ENCODE data around the gene ZNF646. TPM values are rescaled to one million over a fixed set of nuclear protein-coding genes. Genes with fewer than 3 reads are reported as not detected.

ZNF646 gene
- total RNA-seq, 6 donors from 2014 or later = 16.7 to 40.9 (median 23.2) TPM

- WGBS, 2 donors = 91 to 93% methylated on average over 2 of the region's 2 CpGs
- Histone ChIP-seq H3K9me3 (no peaks in the 10 kb centered on the region), H3K27ac (peak overlapping the region; percentile 60 to 84 (median 66)), H3K27me3 (no peaks in the 10 kb centered on the region), H3K4me1 (peaks cover 16 to 54% (median 23%) of the 10 kb centered on the region in 4 donors), H3K4me3 (no peak overlapping the region), H3K36me3 (peaks cover 11 to 39% (median 30%) of the 10 kb centered on the region in 4 donors)
- no peak for DNase-seq
- ATAC-seq (ENCODE audit: low FRiP score in 2 of 2) = no peak
- TF ChIP-seq EP300 (IDR thresholded peaks at IDR 0.05) = no peak
- TF ChIP-seq CTCF (IDR thresholded peaks at IDR 0.05) = no peak
- TF ChIP-seq POLR2AphosphoS5 (IDR thresholded peaks at IDR 0.05) = no peak
- no peak for TF ChIP-seq POLR2A (IDR thresholded peaks at IDR 0.05)
Observed at GRCh38 chr16:31112711-31113110, 38.5 kb downstream of the ZNF646 start.

GRCh38 chr16:31113121-31114120, 39.2 kb downstream of the ZNF646 start:
- H3K36me3 ChIP-seq = peaks cover 11 to 39% (median 30%) of the 10 kb centered on the region in 4 donors
- H3K4me1 ChIP-seq = peaks cover 21 to 53% (median 25%) of the 10 kb centered on the region in 4 donors
- H3K27ac ChIP-seq = peak overlapping the region; percentile 60 to 84 (median 66)
- peak in 1 of 2 donors; percentile 65 for DNase-seq
- no peak for ATAC-seq (ENCODE audit: low FRiP score in 2 of 2)
- H3K27me3 ChIP-seq = no peaks in the 10 kb centered on the region
- no peak overlapping the region for H3K4me3 ChIP-seq
- WGBS, 2 donors = 59 to 70% methylated on average over 5 of the region's 5 CpGs
- H3K9me3 ChIP-seq = no peaks in the 10 kb centered on the region
- no peak for TF ChIP-seq POLR2AphosphoS5 (IDR thresholded peaks at IDR 0.05)
- TF ChIP-seq EP300 (IDR thresholded peaks at IDR 0.05) = no peak
- no peak for TF ChIP-seq CTCF (IDR thresholded peaks at IDR 0.05)
- TF ChIP-seq POLR2A (IDR thresholded peaks at IDR 0.05) = no peak

GRCh38 chr16:31114468-31114867, 40.2 kb downstream of the ZNF646 start:
- Histone ChIP-seq H3K27ac (peak overlapping the region in 3 of 4 donors; percentile 60 to 84 (median 64)), H3K4me1 (peaks cover 21 to 53% (median 28%) of the 10 kb centered on the region in 4 donors), H3K4me3 (no peak overlapping the region), H3K36me3 (peaks cover 11 to 42% (median 32%) of the 10 kb centered on the region in 4 donors), H3K9me3 (no peaks in the 10 kb centered on the region), H3K27me3 (no peaks in the 10 kb centered on the region)
- DNase-seq = no peak
- WGBS, 2 donors = 80 to 83% methylated on average over 8 of the region's 8 CpGs
- TF ChIP-seq POLR2AphosphoS5 (IDR thresholded peaks at IDR 0.05) (no peak), CTCF (IDR thresholded peaks at IDR 0.05) (no peak), EP300 (IDR thresholded peaks at IDR 0.05) (no peak), POLR2A (IDR thresholded peaks at IDR 0.05) (no peak)
- ATAC-seq (ENCODE audit: low FRiP score in 2 of 2) = no peak

GRCh38 chr16:31117384-31118222, 43.4 kb downstream of the ZNF646 start, which contains the start of gene KAT8:
Gene KAT8 (plus strand): TSS chr16:31117664. CDS start chr16:31117682, 18 bp downstream.
- TF ChIP-seq EP300 (IDR thresholded peaks at IDR 0.05) (peak in 3 of 4 donors; percentile 26 to 71 (median 46)), POLR2AphosphoS5 (IDR thresholded peaks at IDR 0.05) (peak; percentile 94 to 97), CTCF (IDR thresholded peaks at IDR 0.05) (peak in 2 of 6 experiments; percentile 7 to 16), POLR2A (IDR thresholded peaks at IDR 0.05) (peak in 3 of 4 donors; percentile 53 to 95 (median 93))
- DNase-seq (peak; percentile 98 to 99), ATAC-seq (ENCODE audit: low FRiP score in 2 of 2) (peak; percentile 96 to 98)
- peak within 1 kb of the TSS; percentile 69 to 98 (median 78) for H3K4me3 ChIP-seq
- H3K27ac ChIP-seq = peak within 1 kb of the TSS; percentile 95 to 97 (median 97)
- no peaks in the 10 kb centered on the region for H3K27me3 ChIP-seq
- 0 to 1% methylated on average over 22 of the region's 68 CpGs for WGBS, 2 donors
- H3K4me1 ChIP-seq = peaks cover 21 to 50% (median 33%) of the 10 kb centered on the region in 4 donors
- peaks cover 18 to 42% (median 29%) of the 10 kb centered on the region in 4 donors for H3K36me3 ChIP-seq
- H3K9me3 ChIP-seq = no peaks in the 10 kb centered on the region

Data from upper lobe of left lung (tissue), 6 donors.